ENCODE data around the gene RMDN3. TPM values are rescaled to one million over a fixed set of nuclear protein-coding genes. Genes with fewer than 3 reads are reported as not detected.

RMDN3 gene
- total and polyA plus RNA-seq, 9 of the 15 experiments (the other 6 are each of a cell fraction or from before 2014, with no cell fraction given): 8.1 to 38.2 (median 25.9) TPM

GRCh38 chr15:40747685-40748631 is 7.1 kb downstream of the RMDN3 start (continued):
- TF ChIP-seq, protein P1, sequence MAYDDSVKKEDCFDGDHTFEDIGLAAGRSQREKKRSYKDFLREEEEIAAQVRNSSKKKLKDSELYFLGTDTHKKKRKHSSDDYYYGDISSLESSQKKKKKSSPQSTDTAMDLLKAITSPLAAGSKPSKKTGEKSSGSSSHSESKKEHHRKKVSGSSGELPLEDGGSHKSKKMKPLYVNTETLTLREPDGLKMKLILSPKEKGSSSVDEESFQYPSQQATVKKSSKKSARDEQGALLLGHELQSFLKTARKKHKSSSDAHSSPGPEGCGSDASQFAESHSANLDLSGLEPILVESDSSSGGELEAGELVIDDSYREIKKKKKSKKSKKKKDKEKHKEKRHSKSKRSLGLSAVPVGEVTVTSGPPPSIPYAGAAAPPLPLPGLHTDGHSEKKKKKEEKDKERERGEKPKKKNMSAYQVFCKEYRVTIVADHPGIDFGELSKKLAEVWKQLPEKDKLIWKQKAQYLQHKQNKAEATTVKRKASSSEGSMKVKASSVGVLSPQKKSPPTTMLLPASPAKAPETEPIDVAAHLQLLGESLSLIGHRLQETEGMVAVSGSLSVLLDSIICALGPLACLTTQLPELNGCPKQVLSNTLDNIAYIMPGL (CRISPR knock-in tag; IDR thresholded peaks at IDR 0.05): no peak
- TF ChIP-seq TCF3 (CRISPR knock-in tag; IDR thresholded peaks at IDR 0.05) (peak; percentile 59; the same call in 1 of the 2 replicates), ZNF609 (CRISPR knock-in tag; IDR thresholded peaks at IDR 0.05; ENCODE audit: borderline replicate concordance) (no peak), NR2C2 (CRISPR knock-in tag; IDR thresholded peaks at IDR 0.05) (no peak), NR2C2 (tag; IDR thresholded peaks at IDR 0.05) (peak; percentile 56), L3MBTL2 (IDR thresholded peaks at IDR 0.05) (peak; percentile 87), POLR3G (IDR thresholded peaks at IDR 0.05; ENCODE audit: extremely low read depth, insufficient read length, insufficient replicate concordance) (no peak), ZFP30 (CRISPR knock-in tag; IDR thresholded peaks at IDR 0.05; ENCODE audit: borderline replicate concordance) (no peak), ATF7 (IDR thresholded peaks at IDR 0.05) (peak; percentile 46; the same call in 1 of the 2 replicates), BMI1 (IDR thresholded peaks at IDR 0.05; ENCODE audit: low read length) (no peak), DPF2 (IDR thresholded peaks at IDR 0.05) (peak; percentile 59), GTF2A2 (tag; IDR thresholded peaks at IDR 0.05) (no peak)

Data from K562 (cell line).